HepG2 (cell line): ENCODE results near the gene AP1M1. TPM values are rescaled to one million over a fixed set of nuclear protein-coding genes. Genes with fewer than 3 reads are reported as not detected.
A peak's percentile ranks its signal among the peaks of the same experiment; 100 is the strongest.

Experiments
- ATAC-seq: fragments of 200-7000 bp; cut with Tn5 transposase; 3 replicates; pipeline ENCODE4 v1.9.1; 2020; ENCODE audit warnings: mild to moderate bottlenecking, moderate library complexity
- BruUV-seq: library from RNA; stranded (reverse); fragments of 400-500 nt; replicated peaks from 2 replicates; lab custom pipeline; 2021; lab: Mats Ljungman, UMichigan
- CTCF ChIA-PET: fragments of 300-600 bp; formaldehyde crosslinking; extraction: SDS; loops from one replicate; lab custom pipeline; 2021; ENCODE audit warnings: low total read pairs, inconsistent platforms, low intra/inter-chr PET ratio; lab: Yijun Ruan, JAX
- POLR2A ChIA-PET: fragments of 350-600 bp; sonication (Branson Sonifier 250); formaldehyde crosslinking; loops from one replicate; lab custom pipeline; 2020; ENCODE audit warnings: antibody characterized with exemption, inconsistent platforms; lab: Yijun Ruan, JAX
- DNase-seq: peaks from one replicate; pipeline ENCODE4 v3.0.0-alpha.2; 2015; ENCODE audit warnings: low spot score
- FAIRE-seq: peaks from 3 replicates; lab custom pipeline; 2011; peaks lifted over from hg19 to GRCh38; lab: Jason Lieb, UNC
- H2AFZ ChIP-seq: one replicate; pipeline ENCODE4 v1.6.1; 2011; ENCODE audit warnings: low read length, inconsistent platforms
- H3K27ac ChIP-seq: fragments of 300-600 bp; 3 replicates; pipeline ENCODE4 v1.8.0; 2011; ENCODE audit warnings: mixed run types, mild to moderate bottlenecking, mixed read lengths, low read length, inconsistent platforms; ENCODE audit not compliant: insufficient read depth; ENCODE audit errors: extremely low read length
- H3K27me3 ChIP-seq, 2 experiments: fragments of 200-600 bp in 1 of 2; 2 replicates in 1 of 2; 3 replicates in 1 of 2; pipeline versions ENCODE4 v1.6.0 to v1.8.0; 2011; ENCODE audit warnings: low read length in 2 of 2, mild to moderate bottlenecking in 2 of 2, moderate library complexity in 2 of 2, inconsistent platforms in 1 of 2; ENCODE audit not compliant: insufficient read depth in 2 of 2, control insufficient read depth in 1 of 2
- H3K36me3 ChIP-seq, 2 experiments: fragments of 200-600 bp in 1 of 2; replicated peaks in 1 of 2; 2 replicates in 1 of 2; 3 replicates in 1 of 2; pipeline versions ENCODE4 v1.5.1 to v1.8.0; 2011; ENCODE audit warnings: low read length in 2 of 2, inconsistent platforms in 1 of 2; ENCODE audit not compliant: insufficient read depth in 2 of 2, control insufficient read depth in 1 of 2
- H3K4me1 ChIP-seq: 2 replicates; pipeline ENCODE4 v1.5.1; 2012; ENCODE audit warnings: low read length, inconsistent platforms; ENCODE audit not compliant: insufficient read depth
- H3K4me2 ChIP-seq: 2 replicates; pipeline ENCODE4 v1.6.0; 2011; ENCODE audit warnings: low read depth, low read length, inconsistent platforms
- H3K4me3 ChIP-seq, 3 experiments: fragments of 200-600 bp in 1 of 3; sonication (generic), shearing (Covaris generic) in 1 of 3; replicated peaks in 1 of 3; 2 replicates each; pipeline ENCODE4 v1.5.1; 2011 to 2016; ENCODE audit warnings: low read length in 3 of 3, inconsistent platforms in 2 of 3, low read depth in 2 of 3, mild to moderate bottlenecking in 2 of 3, control low read depth in 1 of 3, mixed read lengths in 1 of 3; ENCODE audit not compliant: insufficient read depth in 1 of 3
- H3K79me2 ChIP-seq: one replicate; pipeline ENCODE4 v1.6.1; 2011; ENCODE audit warnings: low read length, inconsistent platforms; ENCODE audit not compliant: insufficient read depth
- H3K9ac ChIP-seq: 2 replicates; pipeline ENCODE4 v1.6.0; 2011; ENCODE audit warnings: mild to moderate bottlenecking, low read depth, low read length, inconsistent platforms; ENCODE audit not compliant: insufficient read depth
- H3K9me3 ChIP-seq: 2 replicates; pipeline ENCODE4 v1.5.1; 2012; ENCODE audit warnings: mild to moderate bottlenecking, low read length
- H4K20me1 ChIP-seq: 2 replicates; pipeline ENCODE4 v1.6.0; 2011; ENCODE audit warnings: inconsistent platforms, mild to moderate bottlenecking, low read length, moderate library complexity; ENCODE audit not compliant: insufficient read depth
- DMAP1 ChIP-seq: IDR thresholded peaks from 2 replicates; pipeline ENCODE4 v1.6.1; 2016
- ETV5 ChIP-seq: IDR thresholded peaks from 2 replicates; pipeline ENCODE4 v1.6.1; 2018; ENCODE audit warnings: missing biosample characterization, missing genetic modification reagents, inconsistent platforms, borderline replicate concordance
- FOXP1 ChIP-seq, 2 experiments: fragments of 450-650 bp in 1 of 2; IDR thresholded peaks; 2 replicates each; pipeline ENCODE4 v1.6.1; 2017 to 2018; ENCODE audit warnings: antibody characterized with exemption in 1 of 2
- HMG20A ChIP-seq: IDR thresholded peaks from 2 replicates; pipeline ENCODE4 v1.6.1; 2016; ENCODE audit warnings: borderline replicate concordance
- KDM4B ChIP-seq: sonication (generic); formaldehyde crosslinking; IDR thresholded peaks from 2 replicates; pipeline ENCODE4 v1.4.0; 2020; ENCODE audit warnings: missing genetic modification reagents
- LCORL ChIP-seq, 2 experiments: fragments of 450-650 bp in 1 of 2; sonication (generic) in 1 of 2; formaldehyde crosslinking in 1 of 2; IDR thresholded peaks; 2 replicates each; pipeline versions ENCODE4 v1.5.0 to v1.6.1; 2017 to 2020; ENCODE audit warnings: antibody characterized with exemption in 1 of 2, missing genetic modification reagents in 1 of 2
- NFKBIZ ChIP-seq: IDR thresholded peaks from 2 replicates; pipeline ENCODE4 v1.6.1; 2018; ENCODE audit warnings: missing genetic modification reagents, missing compliant biosample characterization
- NRL ChIP-seq: sonication (generic); formaldehyde crosslinking; IDR thresholded peaks from 2 replicates; pipeline ENCODE4 v1.5.0; 2020; ENCODE audit warnings: missing genetic modification reagents, mild to moderate bottlenecking, moderate library complexity, borderline replicate concordance
- RBFOX2 ChIP-seq: fragments of 200-400 bp; formaldehyde crosslinking; IDR thresholded peaks from 2 replicates; pipeline ENCODE4 v1.6.1; 2017; ENCODE audit warnings: low read depth, mild to moderate bottlenecking, low read length
- SP5 ChIP-seq: IDR thresholded peaks from 2 replicates; pipeline ENCODE4 v1.6.1; 2016; ENCODE audit warnings: low read depth, borderline replicate concordance
- STAG1 ChIP-seq: sonication (generic); formaldehyde crosslinking; IDR thresholded peaks from 2 replicates; pipeline ENCODE4 v1.4.0; 2020; ENCODE audit warnings: missing genetic modification reagents
- XRCC5 ChIP-seq: fragments of 200-400 bp; formaldehyde crosslinking; optimal IDR thresholded peaks from 2 replicates; pipeline ENCODE3; 2017; ENCODE audit warnings: mild to moderate bottlenecking, low read length
- ZBTB3 ChIP-seq: sonication (generic); formaldehyde crosslinking; IDR thresholded peaks from 2 replicates; pipeline ENCODE4 v1.4.0; 2020; ENCODE audit warnings: low read depth, mild to moderate bottlenecking, moderate library complexity, missing genetic modification reagents, borderline replicate concordance
- ZBTB38 ChIP-seq: sonication (generic); formaldehyde crosslinking; IDR thresholded peaks from 2 replicates; pipeline ENCODE4 v1.5.1; 2020; ENCODE audit warnings: mild to moderate bottlenecking, missing genetic modification reagents
- ZFP36 ChIP-seq: fragments of 150-350 bp; IDR thresholded peaks from 2 replicates; pipeline ENCODE4 v1.6.1; 2018; ENCODE audit warnings: borderline replicate concordance, low read length, low read depth; ENCODE audit not compliant: partially characterized antibody
- ZMYM3 ChIP-seq: sonication (generic); formaldehyde crosslinking; IDR thresholded peaks from 2 replicates; pipeline ENCODE4 v1.5.1; 2020; ENCODE audit warnings: mild to moderate bottlenecking, missing genetic modification reagents
- ZNF263 ChIP-seq: sonication (generic); formaldehyde crosslinking; IDR thresholded peaks from 2 replicates; pipeline ENCODE4 v1.4.0; 2020; ENCODE audit warnings: missing genetic modification reagents
- ZNF432 ChIP-seq: sonication (generic); formaldehyde crosslinking; IDR thresholded peaks from 2 replicates; pipeline ENCODE4 v1.5.0; 2020; ENCODE audit warnings: missing genetic modification reagents, mild to moderate bottlenecking, borderline replicate concordance
- ZNF550 ChIP-seq: sonication (generic); formaldehyde crosslinking; IDR thresholded peaks from 2 replicates; pipeline ENCODE4 v1.4.0; 2020; ENCODE audit warnings: mild to moderate bottlenecking, missing genetic modification reagents, borderline replicate concordance
- ZNF598 ChIP-seq: sonication (generic); formaldehyde crosslinking; IDR thresholded peaks from 2 replicates; pipeline ENCODE4 v1.5.1; 2020; ENCODE audit warnings: mild to moderate bottlenecking, missing genetic modification reagents, borderline replicate concordance
- ZNF619 ChIP-seq: sonication (generic); formaldehyde crosslinking; IDR thresholded peaks from 2 replicates; pipeline ENCODE4 v1.4.0; 2020; ENCODE audit warnings: mild to moderate bottlenecking, missing genetic modification reagents
- ZNF792 ChIP-seq: IDR thresholded peaks from 2 replicates; pipeline ENCODE4 v1.6.1; 2016
- WGBS: methylation state at CpG from one replicate; pipeline ENCODE4 v1.1.6; 2017; ENCODE audit warnings: low lambda C conversion rate; 5-methylcytosine and 5-hydroxymethylcytosine counted together
- in situ Hi-C: cut with HindIII; loops from 2 replicates; pipeline ENCODE4 v1.10.0; 2017; ENCODE audit warnings: low pct_unique_long_range_greater_than_20kb; ENCODE audit not compliant: extremely low pct_ligation_motif_present
- intact Hi-C: fragments of 100-400 bp; cut with micrococcal nuclease; formaldehyde crosslinking; loops from one replicate; pipeline ENCODE4 v1.10.0; 2022; ENCODE audit not compliant: unreplicated experiment
- polyA plus RNA-seq, 8 experiments: library from polyadenylated mRNA; depleted of rRNA in 3 of 8; stranded (reverse) in 7 of 8; unstranded in 1 of 8; fragments of >200 nt; fragmentation: Illumina TruSeq in 4 of 8; extraction: Trizol in 4 of 8; gene quantifications; 2 replicates each; pipeline versions ENCODE4 v1.2.1 to v1.2.3, GENCODE V29; 2011 to 2016; ENCODE audit warnings: low read depth in 4 of 8, missing spikeins in 1 of 8, mixed read lengths in 1 of 8; ENCODE audit not compliant: insufficient read depth in 1 of 8
- total RNA-seq, 5 experiments: library from RNA; depleted of rRNA; stranded (reverse); fragments of >200 nt; fragmentation: Illumina TruSeq; extraction: Trizol; gene quantifications; 2 replicates each; pipeline ENCODE4 v1.2.3, GENCODE V29; 2016; ENCODE audit warnings: low read depth in 1 of 5
- TF ChIP-seq, protein P1 (sequence below): sonication (generic); formaldehyde crosslinking; IDR thresholded peaks from 2 replicates; pipeline ENCODE4 v1.9.0; 2022; ENCODE audit warnings: low read depth, missing genetic modification reagents

The AP1M1 gene
- total and polyA plus RNA-seq, 2 of the 13 experiments (the other 11 are each of a cell fraction or from before 2014, with no cell fraction given) = 34.4 to 46.1 TPM

DNA sequence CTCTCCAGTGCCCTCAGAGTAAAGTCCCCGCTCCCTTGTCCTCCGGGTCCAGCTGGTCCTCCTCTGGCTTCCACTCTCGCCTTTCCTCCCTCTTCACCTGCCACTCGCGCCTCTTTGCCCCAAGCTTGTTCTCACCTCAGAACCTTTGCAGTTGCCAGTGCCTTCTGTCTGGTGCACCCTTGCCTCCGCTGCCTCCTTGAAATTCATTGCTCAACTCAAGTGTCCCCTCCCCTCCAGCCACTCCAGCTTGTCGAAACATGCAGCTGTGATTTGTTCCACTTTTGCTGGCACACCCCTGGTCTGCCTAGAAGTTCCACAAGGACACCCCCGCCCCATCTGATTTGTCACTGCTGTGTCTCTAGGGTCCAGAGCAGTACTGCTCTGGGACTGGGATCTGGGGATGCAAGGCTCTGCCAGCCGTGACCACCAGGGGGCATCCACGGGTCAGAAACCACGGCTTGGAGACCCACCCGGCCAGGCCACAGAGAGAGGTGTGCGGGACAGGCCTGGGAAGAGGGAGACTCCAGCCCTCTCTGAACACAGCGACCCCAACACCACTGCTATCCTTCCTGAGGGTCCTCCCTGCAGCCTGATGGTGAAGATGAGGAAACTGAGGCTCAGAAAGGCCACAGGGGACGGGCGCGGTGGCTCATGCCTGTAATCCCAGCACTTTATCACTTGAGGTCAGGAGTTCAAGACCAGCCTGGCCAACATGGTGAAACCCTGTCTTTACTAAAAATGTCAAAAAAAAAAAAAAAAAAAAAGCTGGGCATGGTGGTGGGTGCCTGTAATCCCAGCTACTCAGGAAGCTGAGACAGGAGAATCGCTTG is 49.9 kb downstream of the AP1M1 start:
- ChIA-PET CTCF (interaction anchor here (1.4 to 2.8 kb wide), 3 partner anchors 81 to 139 kb away, joined by 9 to 28 read pairs (median 27); no protein-coding TSS in a partner anchor), POLR2A (no interaction called here)
- DNase-seq (peak; percentile 51), FAIRE-seq (peak; percentile 77), ATAC-seq (peak; percentile 99)
- Histone ChIP-seq H3K9ac (no peak overlapping the region), H3K4me3 (no peak overlapping the region), H3K9me3 (no peaks in the 10 kb centered on the region), H3K79me2 (no peaks in the 10 kb centered on the region), H3K4me1 (no peaks in the 10 kb centered on the region), H3K27me3 (no peaks in the 10 kb centered on the region), H4K20me1 (no peaks in the 10 kb centered on the region), H3K4me2 (no peak overlapping the region), H3K36me3 (no peaks in the 10 kb centered on the region), H2AFZ (no peak overlapping the region), H3K27ac (no peak overlapping the region)
- BruUV-seq = no TSS peak
- in situ Hi-C loops (loop anchor here (5.0 kb wide), 1 partner anchor 135 kb away; no protein-coding TSS in a partner anchor), intact Hi-C loops (loop anchor here (1.0 to 10.0 kb wide), 2 partner anchors 77 to 136 kb away; partner anchors contain the start of gene KLF2)
- WGBS = 26% methylated on average over 16 of the region's 18 CpGs
- no peak for TF ChIP-seq DMAP1 (CRISPR knock-in tag)
- no peak; the same call in 1 of the 2 replicates for TF ChIP-seq ZNF792
- 0 out of 2 replicates have a peak, but pooled peaks have one; percentile 26 for TF ChIP-seq NRL (CRISPR knock-in tag)
- TF ChIP-seq ZNF263 (CRISPR knock-in tag) = 0 out of 2 replicates have a peak, but pooled peaks have one; percentile 44
- no peak for TF ChIP-seq FOXP1 (IDR thresholded peaks at IDR 0.05)
- no peak for TF ChIP-seq FOXP1 (CRISPR knock-in tag; IDR thresholded peaks at IDR 0.05)
- TF ChIP-seq XRCC5 = peak; percentile 75
- TF ChIP-seq ZNF550 (CRISPR knock-in tag) = no peak
- TF ChIP-seq LCORL (IDR thresholded peaks at IDR 0.05) = no peak
- peak; percentile 46; the same call in 1 of the 2 replicates for TF ChIP-seq LCORL (CRISPR knock-in tag; IDR thresholded peaks at IDR 0.05)
- TF ChIP-seq ZNF432 (CRISPR knock-in tag) = no peak
- TF ChIP-seq ZNF619 (CRISPR knock-in tag) = peak; percentile 65; the same call in 1 of the 2 replicates
- 0 out of 2 replicates have a peak, but pooled peaks have one; percentile 25 for TF ChIP-seq ZMYM3 (CRISPR knock-in tag)
- TF ChIP-seq SP5 (CRISPR knock-in tag) = 0 out of 2 replicates have a peak, but pooled peaks have one; percentile 18
- no peak for TF ChIP-seq KDM4B
- TF ChIP-seq RBFOX2 = no peak
- no peak for TF ChIP-seq HMG20A (CRISPR knock-in tag)
- TF ChIP-seq ZNF598 (CRISPR knock-in tag) = 0 out of 2 replicates have a peak, but pooled peaks have one; percentile 61
- no peak for TF ChIP-seq ZBTB3 (CRISPR knock-in tag)
- TF ChIP-seq ETV5 (CRISPR knock-in tag) = no peak
- peak; percentile 98 for TF ChIP-seq STAG1 (CRISPR knock-in tag)
- no peak for TF ChIP-seq NFKBIZ (CRISPR knock-in tag)
- 0 out of 2 replicates have a peak, but pooled peaks have one; percentile 49 for TF ChIP-seq ZBTB38 (CRISPR knock-in tag)
- no peak for TF ChIP-seq ZFP36
- TF ChIP-seq, protein P1, sequence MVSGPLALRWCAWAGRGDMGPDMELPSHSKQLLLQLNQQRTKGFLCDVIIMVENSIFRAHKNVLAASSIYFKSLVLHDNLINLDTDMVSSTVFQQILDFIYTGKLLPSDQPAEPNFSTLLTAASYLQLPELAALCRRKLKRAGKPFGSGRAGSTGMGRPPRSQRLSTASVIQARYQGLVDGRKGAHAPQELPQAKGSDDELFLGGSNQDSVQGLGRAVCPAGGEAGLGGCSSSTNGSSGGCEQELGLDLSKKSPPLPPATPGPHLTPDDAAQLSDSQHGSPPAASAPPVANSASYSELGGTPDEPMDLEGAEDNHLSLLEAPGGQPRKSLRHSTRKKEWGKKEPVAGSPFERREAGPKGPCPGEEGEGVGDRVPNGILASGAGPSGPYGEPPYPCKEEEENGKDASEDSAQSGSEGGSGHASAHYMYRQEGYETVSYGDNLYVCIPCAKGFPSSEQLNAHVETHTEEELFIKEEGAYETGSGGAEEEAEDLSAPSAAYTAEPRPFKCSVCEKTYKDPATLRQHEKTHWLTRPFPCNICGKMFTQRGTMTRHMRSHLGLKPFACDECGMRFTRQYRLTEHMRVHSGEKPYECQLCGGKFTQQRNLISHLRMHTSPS = no peak
